Stimulated activated CD4-positive, alpha-beta T cell treated with anti-CD3 and anti-CD28 coated beads, Interleukin-4, amount 100 ng/mL, for 4 hours (primary cell): ENCODE results near the gene AASDH.

ENCODE experiments used
- DNase-seq, 2 experiments: peaks; one replicate each; pipeline ENCODE4 v3.0.0-alpha.2; 2020

AASDH gene

DNA sequence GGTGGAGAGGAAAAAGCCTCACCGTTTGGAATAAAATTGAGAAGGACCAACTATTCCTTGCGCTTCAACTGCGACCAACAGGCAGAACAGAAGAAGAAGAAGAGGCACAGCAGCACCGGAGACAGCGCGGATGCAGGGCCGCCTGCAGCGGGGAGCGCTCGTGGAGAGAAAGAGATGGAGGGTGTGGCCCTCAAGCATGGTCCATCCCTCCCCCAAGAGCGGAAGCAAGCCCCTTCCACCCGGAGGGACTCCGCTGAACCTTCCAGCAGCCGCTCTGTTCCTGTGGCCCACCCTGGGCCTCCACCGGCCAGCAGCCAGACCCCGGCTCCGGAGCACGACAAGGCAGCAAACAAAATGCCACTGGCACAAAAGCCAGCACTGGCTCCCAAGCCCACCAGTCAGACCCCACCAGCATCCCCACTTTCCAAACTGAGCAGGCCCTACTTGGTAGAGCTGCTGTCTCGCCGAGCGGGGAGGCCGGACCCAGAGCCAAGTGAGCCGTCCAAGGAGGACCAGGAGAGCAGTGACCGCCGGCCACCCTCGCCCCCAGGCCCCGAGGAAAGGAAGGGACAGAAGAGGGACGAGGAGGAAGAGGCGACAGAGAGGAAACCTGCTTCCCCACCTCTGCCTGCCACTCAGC, 71.2 kb downstream of the AASDH start:
- no peak for DNase-seq

DNA sequence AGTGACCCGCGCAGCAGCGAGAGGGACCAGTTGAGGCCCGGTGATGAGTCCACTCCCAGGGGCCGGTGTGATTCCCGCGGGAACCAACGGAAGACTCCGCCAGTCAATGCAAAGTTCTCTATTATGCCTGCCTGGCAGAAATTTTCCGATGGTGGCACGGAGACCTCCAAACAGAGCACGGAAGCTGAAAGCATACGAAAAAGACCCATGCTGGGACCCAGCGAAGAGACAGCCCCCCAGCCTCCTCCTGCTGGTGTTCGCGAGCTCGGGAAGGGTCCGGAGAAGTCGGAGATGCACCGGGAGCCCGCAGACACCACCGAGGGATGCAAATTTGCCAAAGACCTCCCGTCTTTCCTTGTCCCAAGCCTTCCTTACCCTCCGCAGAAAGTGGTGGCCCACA, 71.7 kb downstream of the AASDH start:
- DNase-seq = no peak

DNA sequence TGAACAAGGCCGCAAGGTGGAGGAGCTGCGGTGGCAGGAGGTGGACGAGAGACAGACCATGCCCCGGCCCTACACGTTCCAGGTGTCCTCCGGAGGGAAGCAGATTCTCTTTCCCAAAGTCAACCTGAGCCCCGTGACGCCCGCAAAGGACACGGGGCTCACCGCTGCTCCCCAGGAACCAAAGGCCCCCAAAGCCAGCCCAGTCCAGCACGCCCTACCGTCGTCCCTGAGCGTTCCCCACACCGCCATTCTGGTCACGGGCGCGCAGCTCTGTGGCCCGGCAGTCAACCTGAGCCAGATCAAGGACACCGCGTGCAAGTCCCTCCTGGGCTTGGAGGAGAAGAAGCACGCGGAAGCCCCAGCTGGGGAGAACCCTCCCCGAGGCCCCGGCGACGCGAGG, 72.2 kb downstream of the AASDH start:
- no peak for DNase-seq

- no peak for DNase-seq
Measured at GRCh38 chr4:56314207-56314915, 72.9 kb downstream of the AASDH start.

GRCh38 chr4:56313132-56313531, 74.2 kb downstream of the AASDH start:
- DNase-seq = no peak

DNA sequence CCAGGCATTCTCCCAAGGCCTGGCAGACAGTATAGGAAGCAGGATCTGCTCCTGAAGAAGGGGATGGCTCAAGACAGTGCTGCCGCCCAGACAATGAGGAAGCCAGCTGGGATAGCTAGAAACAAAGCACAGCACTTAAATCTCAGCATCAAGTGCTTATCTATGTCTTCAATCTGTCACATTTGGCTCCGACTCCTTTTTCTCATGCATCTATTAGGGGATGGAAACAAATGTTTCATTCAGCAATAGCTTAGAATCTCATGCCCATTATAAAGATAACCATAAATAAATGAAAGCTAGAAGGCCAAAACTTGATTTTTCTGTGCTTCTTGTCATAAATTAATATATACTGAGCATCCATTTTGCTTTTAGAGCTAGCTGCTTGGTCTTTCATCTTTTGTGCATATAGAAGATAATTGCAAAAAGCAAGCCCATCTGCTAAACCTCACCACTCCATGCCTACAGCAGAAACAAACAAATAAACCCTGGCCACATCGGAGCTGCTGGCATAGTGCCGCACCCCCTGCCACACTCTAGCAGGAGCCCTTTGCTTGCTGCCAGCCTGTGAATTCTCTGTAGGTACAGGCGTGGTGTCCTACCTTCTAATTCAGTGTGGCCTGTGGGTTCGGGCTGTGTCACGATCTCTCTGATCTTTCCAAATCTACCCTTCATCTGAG, 75.9 kb downstream of the AASDH start:
- DNase-seq = no peak

DNA sequence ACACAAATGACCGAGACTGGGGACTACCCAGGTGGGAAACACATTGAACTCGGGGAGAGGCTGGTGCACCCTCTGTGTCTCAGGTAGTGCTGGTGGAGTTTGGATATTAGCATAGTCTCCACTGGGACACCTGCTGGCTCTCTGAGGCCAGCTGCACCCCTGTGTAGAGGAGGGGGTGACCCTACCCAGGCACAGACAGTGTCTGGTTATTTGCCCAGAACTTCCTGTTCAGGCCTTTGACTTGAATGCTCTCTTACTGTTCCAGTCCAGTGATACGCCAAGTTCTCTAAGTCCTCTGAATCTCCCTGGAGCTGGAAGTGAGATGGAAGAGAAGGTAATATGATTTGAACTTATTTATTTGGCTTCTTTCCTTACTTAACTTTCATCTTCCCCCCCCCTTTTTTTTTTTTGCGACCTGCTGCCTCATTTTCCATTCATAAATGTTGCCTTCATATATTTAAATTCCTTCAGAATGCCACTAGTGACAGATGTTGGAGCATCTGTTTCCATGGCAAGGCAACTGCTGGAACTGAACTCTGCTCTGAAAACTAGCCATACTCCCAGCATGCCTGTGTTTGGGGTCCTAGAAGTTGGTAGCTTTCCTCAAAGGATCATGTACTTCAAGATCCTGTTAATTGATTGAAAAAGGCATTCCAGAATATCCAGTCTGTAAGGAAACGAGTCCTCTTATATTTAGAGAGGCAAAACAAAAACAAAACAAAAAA, 76.7 kb downstream of the AASDH start:
- no peak for DNase-seq

- DNase-seq = no peak
Measured at GRCh38 chr4:56308384-56308783, 78.9 kb downstream of the AASDH start.

DNA sequence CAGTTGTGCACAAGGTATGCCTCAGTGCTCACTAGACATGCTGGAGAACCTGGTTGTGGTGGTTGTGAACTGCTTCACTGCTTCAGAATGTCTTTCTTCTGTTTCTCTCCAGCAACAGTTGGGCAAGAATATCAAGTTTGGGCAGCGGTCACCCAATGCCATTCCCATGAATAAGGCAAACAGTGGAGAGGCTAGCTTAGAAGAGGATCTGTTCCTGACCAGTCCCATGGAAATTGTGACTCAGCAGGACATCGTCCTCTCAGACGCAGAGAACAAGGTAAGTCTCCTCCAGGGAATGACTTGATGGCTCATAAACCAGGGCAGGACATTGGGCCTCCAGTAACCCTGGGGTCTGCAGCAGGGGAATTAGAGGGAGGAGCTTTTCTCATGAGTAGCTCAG, 79.9 kb downstream of the AASDH start:
- no peak for DNase-seq

- no peak for DNase-seq
Measured at GRCh38 chr4:56305390-56305789, 81.9 kb downstream of the AASDH start.

DNA sequence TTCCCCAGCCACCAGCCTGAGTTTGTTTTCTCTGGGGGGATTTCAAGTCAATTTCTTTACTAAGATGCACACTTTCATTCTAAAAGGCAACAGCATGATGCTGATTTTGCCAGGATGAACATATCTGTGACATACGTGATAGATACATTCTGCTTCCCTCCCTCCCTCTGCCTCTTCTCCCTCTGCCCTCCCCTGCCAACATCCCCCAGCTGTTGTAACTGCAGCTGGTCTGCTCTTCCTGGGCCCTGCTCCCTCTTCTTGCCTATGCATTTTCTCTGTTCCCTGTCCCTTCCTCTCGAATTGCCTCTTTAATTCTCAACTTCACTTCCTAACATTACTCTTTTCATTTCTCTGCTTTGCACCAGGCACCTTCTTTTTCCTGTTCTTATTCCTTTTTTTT, 83.4 kb downstream of the AASDH start:
- DNase-seq = no peak

DNA sequence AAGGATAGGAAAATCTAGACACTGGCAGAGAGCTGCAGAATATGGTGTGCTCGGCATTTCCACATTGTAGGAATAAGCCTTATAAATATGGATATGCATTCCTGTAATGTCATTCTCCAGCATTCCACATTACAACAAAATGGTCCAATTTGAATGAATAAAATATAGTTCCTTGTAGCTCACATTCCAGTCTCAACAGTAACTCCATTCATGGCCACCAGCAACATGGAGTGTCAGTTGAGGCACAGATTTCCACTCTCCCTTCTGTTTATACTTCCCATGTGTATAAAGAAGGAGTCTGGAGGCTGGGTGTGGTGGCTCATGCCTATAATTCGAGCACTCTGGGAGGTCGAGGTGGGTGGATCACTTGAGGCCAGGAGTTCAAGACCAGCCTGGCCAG, 84.5 kb downstream of the AASDH start:
- DNase-seq = no peak

GRCh38 chr4:56301997-56302496, 85.2 kb downstream of the AASDH start:
- no peak for DNase-seq

GRCh38 chr4:56301181-56301996, 85.9 kb downstream of the AASDH start:
- peak; percentile 44 to 59 for DNase-seq

GRCh38 chr4:56298236-56298635, 89.1 kb downstream of the AASDH start:
- no peak for DNase-seq

DNA sequence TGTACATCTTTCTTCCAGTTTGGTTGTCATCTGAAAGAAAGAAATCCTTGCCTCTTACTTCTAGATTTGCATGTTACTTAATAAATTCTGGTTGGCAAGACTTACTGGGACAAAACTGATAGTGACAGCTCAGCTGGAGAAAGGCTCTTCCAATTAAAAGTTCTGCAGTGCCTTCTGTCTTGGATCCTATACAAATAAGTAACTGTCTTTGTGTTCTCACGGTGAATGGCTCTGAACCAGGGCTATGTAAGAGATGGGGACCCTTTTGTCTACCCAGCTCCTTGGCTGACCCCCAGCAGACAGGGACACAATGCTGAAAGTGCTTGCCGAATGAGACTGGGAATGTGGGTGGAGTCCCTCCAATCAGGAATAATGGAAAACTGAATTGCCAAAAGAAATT, 89.5 kb downstream of the AASDH start:
- no peak for DNase-seq

GRCh38 chr4:56296526-56296925, 90.8 kb downstream of the AASDH start:
- DNase-seq = no peak

DNA sequence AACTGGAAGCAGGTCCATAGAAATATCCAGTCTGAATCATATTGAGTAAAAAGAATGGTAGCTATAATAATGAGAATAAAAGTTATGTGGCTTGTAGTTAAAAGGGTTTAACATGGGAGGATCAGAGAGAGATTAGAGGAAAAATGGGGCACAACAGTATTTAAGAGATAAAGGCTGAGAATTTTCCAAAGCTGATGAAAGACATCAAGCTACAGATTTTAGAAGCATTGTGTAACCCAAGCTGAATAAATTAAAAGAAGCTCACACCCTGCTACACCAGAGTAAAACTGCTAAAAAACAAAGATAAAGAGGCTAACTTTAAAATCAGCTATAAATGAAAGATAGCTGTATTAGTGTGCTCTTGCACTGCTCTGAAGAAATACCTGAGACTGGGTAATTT, 94.2 kb downstream of the AASDH start:
- no peak for DNase-seq

- DNase-seq = no peak
Measured at GRCh38 chr4:56289934-56290333, 97.4 kb downstream of the AASDH start.

DNA sequence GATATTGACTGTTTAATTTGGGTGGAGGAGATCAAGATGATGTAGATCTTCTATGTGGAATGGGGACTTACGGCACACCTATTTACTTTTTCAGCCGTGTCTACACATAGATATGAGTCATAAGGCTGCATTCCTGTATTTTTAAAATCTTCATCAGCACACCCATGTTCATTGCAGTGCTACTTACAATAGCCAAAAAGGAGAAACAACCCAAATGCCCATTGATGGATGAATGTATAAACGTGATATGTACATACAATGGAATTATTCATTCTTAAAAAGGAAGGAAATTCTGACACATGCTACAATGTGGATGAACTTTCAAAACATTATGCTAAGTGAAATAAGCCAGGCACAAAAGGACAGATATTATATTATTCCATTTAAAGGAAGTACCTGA, 98.6 kb downstream of the AASDH start:
- DNase-seq = no peak
